HG02759 (cell line): ENCODE data around the gene FBXO15.

Source experiments
- ATAC-seq: cut with Tn5 transposase; IDR thresholded peaks from one replicate; pipeline ENCODE4 v1.9.1; 2021; ENCODE audit warnings: mild to moderate bottlenecking, moderate library complexity; ENCODE audit not compliant: unreplicated experiment

Gene FBXO15

GRCh38 chr18:74115046-74115445 lies 32.6 kb downstream of the FBXO15 start:
- ATAC-seq = no peak

DNA sequence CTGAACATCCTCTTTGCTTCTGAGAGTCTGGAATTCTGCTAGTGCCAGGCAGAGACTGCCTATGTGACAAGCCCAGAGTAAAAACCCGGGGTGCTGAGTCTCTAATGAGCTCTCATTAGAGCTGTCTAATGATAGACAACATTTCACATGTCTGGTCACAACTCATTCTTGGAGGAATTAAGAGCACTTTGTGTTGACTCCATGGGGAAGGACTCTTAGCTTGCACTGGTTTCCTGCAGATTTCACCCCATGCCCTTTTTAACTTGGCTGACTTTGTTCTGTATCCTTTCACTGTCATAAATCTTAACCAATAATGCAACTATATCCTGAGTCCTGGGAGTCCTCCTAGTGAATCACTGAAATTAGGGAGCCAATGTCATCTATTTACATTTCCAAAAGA lies 33.5 kb downstream of the FBXO15 start:
- ATAC-seq = no peak

GRCh38 chr18:74113711-74114110 lies 33.9 kb downstream of the FBXO15 start:
- no peak for ATAC-seq

DNA sequence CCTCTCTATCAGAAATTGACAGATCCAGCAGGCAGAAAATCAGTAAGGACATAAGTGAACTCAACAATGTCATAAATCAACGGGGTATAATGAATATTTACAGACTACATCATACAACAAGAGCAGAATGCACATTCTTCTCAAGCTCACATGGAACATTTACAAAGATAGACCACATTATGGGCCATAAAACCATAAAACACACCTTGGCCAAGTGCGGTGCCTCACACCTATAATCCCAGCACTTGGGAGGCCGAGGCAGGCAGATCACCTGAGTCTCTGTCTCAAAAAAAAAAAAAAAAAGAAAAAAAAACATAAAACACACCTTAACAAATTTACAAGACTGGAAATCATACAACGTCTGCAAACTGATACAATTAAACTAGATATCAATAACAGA lies 36.7 kb downstream of the FBXO15 start:
- no peak for ATAC-seq

DNA sequence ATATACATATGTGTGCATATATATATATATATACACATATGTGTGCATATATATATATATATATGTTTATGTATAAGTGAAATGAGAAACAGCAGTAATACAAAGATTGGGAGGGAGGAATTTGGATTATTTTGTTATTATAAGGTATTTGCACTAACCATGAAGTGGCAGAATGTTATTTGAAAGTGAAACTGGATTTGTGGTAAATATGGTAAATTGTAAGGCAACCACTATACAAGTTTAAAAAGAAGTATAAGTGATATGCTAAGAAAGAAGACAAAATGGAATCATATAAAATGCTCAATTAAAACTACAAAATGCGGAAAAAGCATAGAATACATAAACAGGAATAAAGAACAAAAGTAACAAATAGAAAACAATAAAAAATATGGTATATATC lies 37.5 kb downstream of the FBXO15 start:
- no peak for ATAC-seq

DNA sequence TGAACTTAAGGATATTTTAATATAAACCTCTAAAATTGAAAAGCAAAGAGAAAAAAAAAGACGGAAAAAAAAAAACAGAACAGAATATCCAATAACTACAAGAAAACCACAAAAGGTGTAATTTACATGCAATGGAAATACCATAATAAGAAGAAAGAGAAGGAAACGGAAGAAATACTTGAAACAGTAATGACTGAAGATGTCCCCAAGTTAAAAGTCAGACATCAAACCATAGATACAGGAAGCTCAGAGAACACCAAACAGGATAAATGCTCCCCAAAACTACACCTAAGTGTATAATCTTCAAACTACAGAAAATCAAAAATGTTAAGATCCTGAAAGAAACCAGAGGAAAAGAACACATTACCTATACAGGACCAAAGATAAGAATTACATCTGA lies 39.2 kb downstream of the FBXO15 start:
- no peak for ATAC-seq

DNA sequence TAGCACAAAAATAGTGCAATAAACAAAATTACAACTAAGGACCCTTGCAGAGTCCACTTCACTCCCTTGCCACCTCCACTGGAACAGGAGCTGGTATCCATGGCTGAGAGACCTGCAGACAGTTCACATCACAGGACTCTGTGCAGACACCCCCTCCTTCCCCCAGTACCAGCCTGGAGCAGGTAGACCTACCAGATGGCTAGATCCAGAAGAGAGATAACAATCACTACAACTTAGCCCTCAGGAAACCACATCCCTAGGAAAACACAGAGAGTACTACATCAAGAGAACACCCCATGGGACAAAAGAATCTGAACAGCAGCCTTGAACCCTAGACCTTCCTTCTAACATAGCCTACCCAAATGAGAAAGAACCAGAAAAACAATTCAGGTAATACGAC lies 49.8 kb downstream of the FBXO15 start:
- no peak for ATAC-seq

GRCh38 chr18:74092922-74093321 lies 54.7 kb downstream of the FBXO15 start:
- ATAC-seq = no peak

GRCh38 chr18:74084184-74084855 lies 63.3 kb downstream of the FBXO15 start:
- no peak for ATAC-seq

- ATAC-seq = no peak
Observed at GRCh38 chr18:74083557-74083952, 64.1 kb downstream of the FBXO15 start.

DNA sequence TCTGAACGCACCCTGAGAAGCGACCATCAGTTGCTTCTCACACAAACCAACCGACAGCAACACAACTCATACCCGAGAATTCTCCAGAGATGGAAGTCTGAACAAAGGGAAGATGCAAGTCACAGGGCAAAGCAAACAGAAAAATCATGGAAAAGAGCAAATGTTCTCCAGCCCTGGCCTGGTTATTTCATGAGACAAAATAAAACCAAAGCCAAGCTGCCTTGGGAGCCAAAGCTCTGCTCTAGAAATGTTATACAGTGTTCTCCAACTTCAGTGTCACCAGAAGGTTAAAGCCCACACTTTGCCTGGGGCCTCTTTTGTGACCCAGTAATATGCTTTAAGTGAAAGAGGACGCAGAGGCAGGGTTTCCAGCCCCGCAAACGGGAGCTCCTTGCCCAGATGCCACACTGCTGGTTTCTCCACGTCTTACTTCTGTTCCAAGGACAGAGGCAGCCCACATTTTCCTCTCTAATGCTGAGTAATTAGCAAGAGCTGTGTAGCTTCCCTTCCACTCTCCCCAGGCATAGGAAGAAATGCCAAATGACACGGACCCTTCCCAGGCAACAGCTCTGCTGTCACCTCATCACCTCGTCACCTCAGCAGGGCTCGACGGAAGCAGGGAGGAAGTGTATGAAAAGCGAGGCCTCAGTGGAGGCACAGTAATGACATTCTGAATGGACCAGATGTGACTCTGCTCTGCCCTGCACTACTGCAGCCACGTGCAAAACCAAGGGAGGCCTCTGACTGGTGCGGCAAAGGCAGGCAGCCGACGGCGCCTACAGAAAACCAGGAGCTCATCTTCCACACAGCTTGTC lies 64.7 kb downstream of the FBXO15 start:
- ATAC-seq = no peak

GRCh38 chr18:74081966-74082741 lies 65.5 kb downstream of the FBXO15 start:
- peak; percentile 95 for ATAC-seq

DNA sequence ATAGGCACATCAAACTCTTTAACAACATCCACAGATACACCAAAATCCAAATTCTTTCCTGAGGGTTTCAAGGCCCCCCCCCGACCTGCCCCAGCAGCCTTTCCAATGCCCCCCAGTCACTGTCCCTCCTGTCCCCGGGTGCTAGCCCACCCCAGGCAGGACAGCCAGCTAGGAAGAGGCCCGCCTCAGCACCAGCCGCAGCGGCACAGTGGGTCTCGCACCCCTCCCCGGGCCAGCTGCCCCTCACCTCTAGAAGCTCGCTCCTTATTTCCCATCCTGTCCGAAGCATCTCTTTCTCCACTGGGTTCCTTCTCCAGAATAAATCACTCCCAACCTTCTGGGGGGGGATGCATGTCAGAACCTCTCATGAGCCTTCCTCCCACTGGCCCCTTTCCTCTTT lies 69.4 kb downstream of the FBXO15 start:
- no peak for ATAC-seq

DNA sequence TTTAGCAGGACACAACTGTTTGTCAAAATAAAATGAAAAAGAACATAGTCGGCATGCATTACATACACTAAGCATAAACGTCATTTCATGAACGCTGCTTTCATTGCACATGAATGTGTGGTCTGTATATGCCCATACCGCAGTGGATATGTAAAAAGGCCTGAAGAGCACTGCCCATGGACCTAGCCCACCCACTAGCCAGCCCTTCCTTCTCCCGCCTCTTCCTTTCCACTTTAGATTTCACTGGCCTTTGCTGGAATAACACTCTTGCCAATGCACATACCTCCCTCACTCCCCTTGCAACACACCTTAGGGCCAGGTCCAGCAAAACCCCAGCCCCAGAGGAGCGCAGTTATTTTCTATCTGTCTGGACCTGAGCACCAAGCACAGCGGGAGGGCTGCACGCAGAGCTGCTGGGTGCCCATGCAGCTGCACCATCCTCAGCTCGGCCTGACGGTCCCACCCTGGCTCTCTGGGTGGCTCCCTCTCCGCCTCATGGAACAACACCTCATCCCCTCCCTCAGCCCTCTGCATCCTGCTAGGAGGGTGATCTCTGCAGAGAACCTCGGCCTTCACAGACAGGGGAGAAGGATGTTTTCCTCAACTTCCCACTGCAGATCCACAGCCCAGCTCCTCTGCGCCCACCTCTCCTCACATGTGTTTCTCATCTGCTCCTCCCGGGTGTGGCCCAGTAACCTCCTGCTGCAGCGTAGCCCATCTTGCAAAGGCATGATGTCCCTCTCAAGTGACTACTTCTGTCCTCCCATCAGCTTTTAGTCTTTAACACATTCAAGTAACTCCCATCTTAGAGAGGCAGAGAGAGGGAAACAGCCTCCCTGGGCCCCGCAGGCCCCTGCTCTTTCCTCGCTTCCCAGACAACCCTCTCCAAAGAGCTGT lies 72.7 kb downstream of the FBXO15 start:
- ATAC-seq = no peak

GRCh38 chr18:74073957-74074667 lies 73.5 kb downstream of the FBXO15 start:
- ATAC-seq = no peak

- ATAC-seq = no peak
Observed at GRCh38 chr18:74069178-74070050, 78.2 kb downstream of the FBXO15 start.

GRCh38 chr18:74068296-74068695 lies 79.3 kb downstream of the FBXO15 start:
- no peak for ATAC-seq

- no peak for ATAC-seq
Observed at GRCh38 chr18:74066018-74066417, 81.6 kb downstream of the FBXO15 start.

DNA sequence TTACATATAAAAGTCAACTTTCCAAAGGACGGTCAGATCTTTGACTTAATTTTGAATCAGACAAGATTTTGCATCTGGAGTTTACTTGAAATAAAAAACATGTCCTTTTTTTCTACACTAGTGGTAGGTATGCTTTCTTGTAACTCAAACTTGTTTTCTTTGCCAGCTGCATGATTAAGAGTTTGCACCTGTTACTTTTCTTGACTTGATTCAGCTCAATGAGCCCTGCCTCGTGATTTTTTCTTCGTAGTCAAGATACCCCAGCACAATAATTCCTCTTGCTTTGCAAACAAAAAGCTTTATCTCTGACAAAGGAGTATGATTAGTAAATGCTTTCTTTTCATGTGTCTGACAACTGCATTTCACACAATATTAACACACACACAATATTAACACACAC lies 82.3 kb downstream of the FBXO15 start:
- ATAC-seq = no peak
